GM19467 (cell line): Measurements from ENCODE around the gene RNF44.

Experiments
- ATAC-seq: cut with Tn5 transposase; IDR thresholded peaks from one replicate; pipeline ENCODE4 v1.9.1; 2021; ENCODE audit warnings: mild to moderate bottlenecking, moderate library complexity; ENCODE audit not compliant: unreplicated experiment

RNF44 gene

DNA sequence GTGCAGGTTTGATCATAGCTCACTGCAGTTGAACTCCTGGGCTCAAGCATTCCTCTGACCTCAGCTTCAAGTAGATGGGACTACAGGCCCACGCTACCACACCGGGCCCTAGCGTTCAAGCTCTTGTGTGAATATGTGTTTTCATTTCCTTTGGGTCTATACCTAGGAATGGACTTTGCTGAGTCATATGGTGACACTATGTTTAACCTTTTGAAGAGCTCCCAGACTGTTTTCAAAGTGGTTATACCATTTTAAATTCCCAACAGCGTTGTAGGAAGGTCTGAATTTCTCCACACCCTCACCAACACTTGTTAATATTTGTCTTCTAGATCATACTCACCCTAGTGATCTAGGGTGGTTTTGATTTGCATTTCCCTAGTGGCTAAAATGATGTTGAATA lies 55.5 kb downstream of the RNF44 start:
- no peak for ATAC-seq
